ENCODE measurements around the gene NLGN1. TPM values are rescaled to one million over a fixed set of nuclear protein-coding genes. Genes with fewer than 3 reads are reported as not detected.

The NLGN1 gene
- total and polyA plus RNA-seq, 2 of the 8 experiments (the other 6 are each of a cell fraction or from before 2014, with no cell fraction given), result 7.8 to 14.8 TPM

GRCh38 chr3:174325171-174325570, 927.6 kb downstream of the NLGN1 start:
- no peaks in the 10 kb centered on the region for H3K79me1 ChIP-seq (ENCODE audit: low read depth, low read length)
- CTCF ChIA-PET (ENCODE audit: partially characterized antibody), result interaction anchor here (1.3 kb wide), 1 partner anchor 200 kb away, joined by 3 read pairs; no protein-coding TSS in a partner anchor
- no peak overlapping the region for H3K4me3 ChIP-seq (ENCODE audit: extremely low read depth in 1 of 4, insufficient read depth in 2 of 4, low read depth in 3 of 4, low read length in 4 of 4)
- H2BK15ac ChIP-seq (ENCODE audit: low read length), result no peak overlapping the region
- no peak overlapping the region for H3K14ac ChIP-seq (ENCODE audit: insufficient read length)
- H3K23ac ChIP-seq (ENCODE audit: insufficient read length), result no peak overlapping the region
- no peak overlapping the region for H2BK5ac ChIP-seq (ENCODE audit: low read depth, low read length)
- no peak overlapping the region for H3K27ac ChIP-seq (ENCODE audit: low read depth, low read length)
- no peak overlapping the region for H4K8ac ChIP-seq (ENCODE audit: extremely low read depth, insufficient read depth, low read length)
- H3K4me2 ChIP-seq (ENCODE audit: insufficient read depth in 1 of 2, low read depth in 2 of 2, low read length in 2 of 2), result no peak overlapping the region
- H2BK20ac ChIP-seq (ENCODE audit: low read length), result no peak overlapping the region
- no peaks in the 10 kb centered on the region for H4K20me1 ChIP-seq (replicated peaks in 1 of 2; ENCODE audit: control insufficient read depth in 1 of 2, insufficient read depth in 2 of 2, low read length in 2 of 2)
- no peak overlapping the region for H4K5ac ChIP-seq (ENCODE audit: insufficient read length, low read depth, low read length)
- no peak overlapping the region for H2BK120ac ChIP-seq (replicated peaks; ENCODE audit: low read depth, low read length)
- no peaks in the 10 kb centered on the region for H3K79me2 ChIP-seq (ENCODE audit: control insufficient read depth in 1 of 2, insufficient read depth in 2 of 2, low read length in 2 of 2)
- TF ChIP-seq SP1 (IDR thresholded peaks at IDR 0.05; ENCODE audit: low read depth, low read length) (no peak), SIX5 (IDR thresholded peaks at IDR 0.05; ENCODE audit: low read depth, low read length) (no peak), JUN (IDR thresholded peaks at IDR 0.05; ENCODE audit: low read depth, low read length) (no peak), KDM1A (IDR thresholded peaks at IDR 0.05; ENCODE audit: borderline replicate concordance, low read length) (no peak), RAD21 (IDR thresholded peaks at IDR 0.05 in 1 of 2, conservative IDR thresholded peaks at IDR 0.05 in 1 of 2; ENCODE audit: low read depth in 2 of 2, low read length in 2 of 2) (no peak), YY1 (IDR thresholded peaks at IDR 0.05; ENCODE audit: low read depth, low read length) (no peak), E2F6 (IDR thresholded peaks at IDR 0.05) (no peak)
- H2AFZ ChIP-seq (ENCODE audit: low read length), result peak overlapping the region; percentile 63; the same call in 1 of the 2 replicates
- H3K4ac ChIP-seq (replicated peaks; ENCODE audit: insufficient read length, low read depth, low read length), result no peak overlapping the region
- DNase-seq (ENCODE audit: low read depth in 1 of 2, low spot score in 2 of 2) (no peak), FAIRE-seq (no peak)
- H3K18ac ChIP-seq (ENCODE audit: extremely low read depth, low read length), result no peak overlapping the region
- POLR2A ChIA-PET (ENCODE audit: partially characterized antibody), result interaction anchor here (0.8 kb wide), 1 partner anchor 69 kb away, joined by 3 read pairs; no protein-coding TSS in a partner anchor
- no peak overlapping the region for H2BK12ac ChIP-seq (ENCODE audit: low read depth, low read length)
- no peak overlapping the region for H3K9ac ChIP-seq (replicated peaks in 1 of 4; ENCODE audit: extremely low read depth in 1 of 4, low read depth in 3 of 4, low read length in 3 of 4)
- H3K9me3 ChIP-seq (ENCODE audit: insufficient read depth in 2 of 2, low read depth in 1 of 2, low read length in 1 of 2), result peaks cover 0 to 4% of the 10 kb centered on the region in 2 experiments; a peak in 1 of 4 replicates
- no peak overlapping the region for H3K56ac ChIP-seq (replicated peaks; ENCODE audit: insufficient read length, low read depth, low read length)
- peaks cover 0 to 7% (median 0%) of the 10 kb centered on the region in 4 experiments; a peak in 1 of 7 replicates for H3K4me1 ChIP-seq (replicated peaks in 1 of 4; ENCODE audit: control insufficient read depth in 3 of 4, insufficient read depth in 4 of 4, low read length in 3 of 4)
- no peaks in the 10 kb centered on the region for H3K36me3 ChIP-seq (ENCODE audit: control insufficient read depth in 2 of 4, insufficient read depth in 4 of 4, low read length in 3 of 4)
- no peaks in the 10 kb centered on the region for H3K27me3 ChIP-seq (replicated peaks in 1 of 4; ENCODE audit: control insufficient read depth in 3 of 4, extremely low read depth in 1 of 4, insufficient read depth in 3 of 4, low read length in 3 of 4)
- no peaks in the 10 kb centered on the region for H3K23me2 ChIP-seq (ENCODE audit: low read depth, low read length)
- no peak overlapping the region for H4K91ac ChIP-seq (replicated peaks; ENCODE audit: insufficient read length, low read length)
- WGBS, 2 experiments (ENCODE audit: extremely low coverage in 1 of 2, insufficient coverage in 1 of 2, insufficient read length in 1 of 2, insufficient replicate concordance in 2 of 2, low coverage in 1 of 2, low lambda C conversion rate in 2 of 2, missing lambda C conversion rate in 1 of 2), result 87% methylated on average over 3 of the region's 3 CpGs; no CpG with 5 or more reads in 1 of the 2 experiments
- no peak overlapping the region for H2AK5ac ChIP-seq (ENCODE audit: low read depth, low read length)
